Measurements from ENCODE around the gene GSG1L. TPM values are rescaled to one million over a fixed set of nuclear protein-coding genes. Genes with fewer than 3 reads are reported as not detected.

GSG1L gene
- total RNA-seq, 1 donor from 2014 or later, result not detected

DNA sequence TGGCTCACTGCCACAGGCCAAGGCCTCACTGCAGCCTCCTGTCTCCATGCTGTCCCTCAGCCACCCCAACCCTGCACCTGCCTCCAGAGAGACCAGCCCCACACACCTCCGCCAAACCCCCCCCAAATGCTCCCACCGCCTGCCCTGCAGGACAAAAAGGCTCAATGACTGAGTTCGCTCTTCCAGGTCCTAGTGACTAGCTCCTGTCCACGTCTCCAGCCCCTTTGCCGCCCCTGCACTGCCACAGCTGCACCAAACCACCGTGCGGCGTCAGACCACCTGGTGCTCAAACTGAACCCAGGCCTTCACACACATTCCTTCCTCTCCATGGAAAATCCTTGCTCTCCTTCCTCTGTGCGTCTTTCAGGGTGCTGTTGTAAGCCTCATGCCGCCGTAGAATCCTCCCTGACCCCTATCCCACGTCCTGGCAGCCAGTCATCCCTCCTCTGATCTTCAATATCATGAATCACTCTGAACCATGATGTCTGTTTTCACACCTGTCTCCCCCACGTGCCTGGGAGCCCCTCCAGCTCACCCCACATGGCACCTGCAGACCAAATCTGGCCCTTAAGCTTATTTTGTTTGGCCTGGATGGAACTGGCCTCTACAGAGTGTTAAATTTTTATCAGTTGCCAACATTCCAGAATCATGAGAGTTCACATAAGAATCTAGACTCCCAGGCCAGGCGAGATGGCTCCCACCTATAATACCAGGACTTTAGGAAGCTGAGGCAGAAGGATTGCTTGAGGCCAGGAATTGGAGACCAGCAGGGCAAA is 4.3 kb upstream of the GSG1L start:
- no peaks in the 10 kb centered on the region for H3K4me1 Mint-ChIP-seq (ENCODE audit: low read depth)
- DNase-seq (ENCODE audit: low spot score), result no peak
- peaks cover 20% of the 10 kb centered on the region for H3K27me3 Mint-ChIP-seq (ENCODE audit: insufficient read depth)
- H3K27ac Mint-ChIP-seq, result no peak overlapping the region
- no peaks in the 10 kb centered on the region for H3K36me3 Mint-ChIP-seq (ENCODE audit: low read depth)
- H3K9me3 Mint-ChIP-seq, result no peaks in the 10 kb centered on the region
- no peak overlapping the region for H3K4me3 Mint-ChIP-seq
- intact Hi-C loops (cut with micrococcal nuclease), result no loop called here

DNA sequence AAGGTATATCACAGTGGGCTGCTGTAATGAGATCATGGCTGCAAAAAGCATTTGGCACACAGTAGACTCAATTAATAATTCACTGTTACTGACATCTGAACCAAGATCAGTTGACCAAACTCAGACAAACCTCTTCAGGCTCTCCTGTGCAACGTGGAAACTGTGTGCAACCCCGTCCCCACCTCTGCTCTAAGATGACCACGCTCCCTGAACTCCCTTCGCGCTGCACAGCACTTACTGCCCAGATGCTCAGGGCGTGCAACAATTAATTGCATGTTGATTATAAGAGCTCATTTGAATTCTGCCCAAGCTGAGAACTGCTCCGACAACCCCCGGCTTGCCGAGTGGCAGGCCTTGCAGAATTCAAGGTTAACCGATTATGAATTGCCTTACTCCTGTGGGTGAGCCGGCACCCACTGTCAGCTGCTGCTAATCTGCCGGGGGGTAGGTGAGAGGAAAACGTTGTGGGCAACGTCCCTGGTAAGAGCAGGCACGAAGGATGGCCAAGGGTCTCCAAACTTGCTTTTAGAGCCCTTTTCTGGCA is 1.3 kb upstream of the GSG1L start:
- DNase-seq (ENCODE audit: low spot score), result no peak
- no peaks in the 10 kb centered on the region for H3K36me3 Mint-ChIP-seq (ENCODE audit: low read depth)
- H3K4me3 Mint-ChIP-seq, result no peak overlapping the region
- H3K27me3 Mint-ChIP-seq (ENCODE audit: insufficient read depth), result peaks cover 35% of the 10 kb centered on the region
- H3K9me3 Mint-ChIP-seq, result no peaks in the 10 kb centered on the region
- intact Hi-C loops (cut with micrococcal nuclease), result no loop called here
- no peak overlapping the region for H3K27ac Mint-ChIP-seq
- H3K4me1 Mint-ChIP-seq (ENCODE audit: low read depth), result no peaks in the 10 kb centered on the region

DNA sequence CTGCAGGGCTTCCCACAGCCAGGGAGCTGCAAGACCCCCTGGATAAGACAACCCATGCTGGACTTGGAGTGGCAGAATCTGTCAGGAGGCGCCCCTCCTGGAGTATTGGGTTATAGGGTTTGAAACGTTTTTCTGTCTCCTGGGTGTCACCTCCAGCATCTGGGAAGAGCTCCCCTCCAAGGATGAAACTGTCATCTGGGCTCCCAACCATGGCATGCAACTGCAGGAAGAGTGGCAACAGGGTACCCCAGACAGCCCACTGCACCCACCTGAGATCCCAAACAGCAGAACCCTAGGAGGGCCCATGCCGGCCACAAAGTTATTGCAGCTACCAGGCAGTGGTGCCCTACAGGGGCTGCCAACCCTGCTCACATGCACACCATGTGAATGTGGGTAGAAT is 636 bp upstream of the GSG1L start:
- H3K4me3 Mint-ChIP-seq, result no peak overlapping the region
- no peaks in the 10 kb centered on the region for H3K9me3 Mint-ChIP-seq
- no peak overlapping the region for H3K27ac Mint-ChIP-seq
- intact Hi-C loops (cut with micrococcal nuclease), result no loop called here
- DNase-seq (ENCODE audit: low spot score), result no peak
- H3K36me3 Mint-ChIP-seq (ENCODE audit: low read depth), result no peaks in the 10 kb centered on the region
- peaks cover 41% of the 10 kb centered on the region for H3K27me3 Mint-ChIP-seq (ENCODE audit: insufficient read depth)
- no peaks in the 10 kb centered on the region for H3K4me1 Mint-ChIP-seq (ENCODE audit: low read depth)

DNA sequence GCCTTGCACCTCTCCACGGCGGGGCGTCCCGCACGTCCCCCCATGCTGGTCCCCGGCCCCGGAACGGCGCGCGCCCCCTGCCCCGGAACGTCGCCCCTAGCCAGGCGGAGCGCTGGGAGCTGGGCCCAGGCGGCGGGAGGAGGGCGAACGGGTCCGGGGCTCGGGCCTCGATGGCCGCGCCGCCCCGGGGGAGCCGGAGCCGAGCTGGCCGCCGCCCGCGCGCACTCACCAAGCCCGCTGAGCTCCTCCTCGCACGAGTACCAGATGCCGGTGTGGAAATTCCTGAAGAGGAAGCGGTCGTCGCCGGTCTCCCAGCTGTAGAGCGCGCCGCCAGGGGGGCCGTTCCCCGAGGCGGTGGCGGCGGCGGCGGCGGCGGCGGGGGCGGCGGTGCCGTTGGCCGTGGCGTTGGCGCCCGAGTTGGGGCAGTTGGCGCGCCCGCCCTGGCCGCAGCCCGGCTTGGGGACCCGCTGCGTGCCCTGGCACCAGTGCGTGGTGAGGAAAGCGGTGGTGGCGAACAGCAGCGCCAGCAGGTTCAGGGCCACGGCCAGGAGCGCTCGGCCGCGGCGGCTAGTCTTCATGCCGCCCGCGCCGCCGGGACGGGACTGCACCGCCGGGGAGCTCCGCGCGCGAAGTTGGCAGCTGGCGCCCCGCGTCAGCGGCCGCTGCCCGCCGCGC is 530 bp downstream of the GSG1L start:
- Mint-ChIP-seq H3K27me3 (ENCODE audit: insufficient read depth) (peaks cover 48% of the 10 kb centered on the region), H3K36me3 (ENCODE audit: low read depth) (no peaks in the 10 kb centered on the region), H3K9me3 (no peaks in the 10 kb centered on the region), H3K27ac (no peak overlapping the region), H3K4me3 (no peak overlapping the region), H3K4me1 (ENCODE audit: low read depth) (peaks cover 7% of the 10 kb centered on the region)
- DNase-seq (ENCODE audit: low spot score), result no peak
- intact Hi-C loops (cut with micrococcal nuclease), result no loop called here

DNA sequence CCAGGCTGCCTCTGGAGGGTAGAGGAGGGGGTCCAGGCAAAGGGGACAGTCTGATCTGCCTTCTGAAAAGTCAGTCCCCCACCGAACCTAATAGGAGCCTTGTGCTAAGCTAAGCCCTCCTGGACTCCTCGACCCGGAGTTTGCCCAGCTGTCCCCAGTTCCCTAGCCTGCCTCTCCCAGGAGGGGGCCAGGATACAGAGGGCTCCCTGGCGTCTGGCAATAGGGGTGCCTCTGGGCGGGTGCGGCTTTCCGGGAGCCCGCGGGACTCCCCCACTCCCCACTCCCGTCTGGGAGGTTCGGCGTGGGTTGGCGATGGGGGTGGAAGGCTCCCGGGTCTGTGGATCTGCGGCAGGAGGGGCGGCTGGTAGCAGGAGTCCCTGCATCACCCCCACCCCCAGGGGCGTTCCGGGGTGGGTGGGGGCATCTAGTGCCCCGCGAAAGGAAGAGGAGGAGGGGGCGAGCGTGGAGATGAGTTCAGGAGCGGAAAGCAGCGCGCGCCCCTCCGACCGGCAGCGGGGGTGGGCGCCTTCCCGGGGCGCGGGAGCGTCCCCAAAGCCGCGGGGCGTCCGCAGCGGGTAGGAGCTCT is 1.2 kb downstream of the GSG1L start:
- peaks cover 48% of the 10 kb centered on the region for H3K27me3 Mint-ChIP-seq (ENCODE audit: insufficient read depth)
- H3K4me3 Mint-ChIP-seq, result no peak overlapping the region
- no peak for DNase-seq (ENCODE audit: low spot score)
- peaks cover 7% of the 10 kb centered on the region for H3K4me1 Mint-ChIP-seq (ENCODE audit: low read depth)
- intact Hi-C loops (cut with micrococcal nuclease), result no loop called here
- no peaks in the 10 kb centered on the region for H3K36me3 Mint-ChIP-seq (ENCODE audit: low read depth)
- H3K27ac Mint-ChIP-seq, result no peak overlapping the region
- no peaks in the 10 kb centered on the region for H3K9me3 Mint-ChIP-seq

DNA sequence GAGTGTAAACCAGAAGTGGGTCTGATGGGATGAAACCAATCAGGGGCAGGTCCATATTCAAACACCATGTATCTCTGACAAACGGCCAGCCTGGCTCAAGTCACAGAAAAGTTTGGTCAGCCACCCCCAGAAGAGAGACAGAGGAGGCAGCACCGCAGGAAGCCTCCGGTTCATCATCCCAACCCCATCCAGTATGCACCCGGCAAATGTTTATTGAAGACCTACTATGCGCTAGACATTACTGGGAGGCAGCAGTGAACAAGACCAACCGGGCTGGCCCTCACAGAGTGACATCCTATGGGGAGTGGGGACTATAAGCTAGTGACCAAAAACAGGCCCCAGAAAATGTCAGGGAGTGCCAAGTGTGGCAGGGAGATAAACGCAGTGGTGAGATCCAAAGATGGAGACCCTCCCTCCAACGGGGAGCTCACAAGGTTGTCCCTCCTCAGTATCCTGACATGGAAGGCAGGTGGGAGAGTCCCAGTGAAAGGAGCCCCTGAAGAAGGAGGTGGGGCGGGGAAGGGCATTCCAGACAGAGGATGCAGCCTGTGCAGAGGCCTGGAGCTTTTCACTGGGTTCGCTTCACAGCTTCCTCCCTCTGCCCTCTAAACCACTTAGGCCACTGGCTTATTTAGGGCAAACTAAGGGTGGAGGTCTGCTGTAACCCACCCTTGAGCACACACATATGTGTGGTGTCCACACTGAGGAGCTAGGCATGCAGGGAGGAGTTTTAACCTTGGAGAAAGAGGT is 2.0 kb downstream of the GSG1L start:
- peaks cover 53% of the 10 kb centered on the region for H3K27me3 Mint-ChIP-seq (ENCODE audit: insufficient read depth)
- peak overlapping the region; percentile 15 for H3K4me3 Mint-ChIP-seq
- H3K4me1 Mint-ChIP-seq (ENCODE audit: low read depth), result peaks cover 7% of the 10 kb centered on the region
- intact Hi-C loops (cut with micrococcal nuclease), result no loop called here
- no peak overlapping the region for H3K27ac Mint-ChIP-seq
- no peaks in the 10 kb centered on the region for H3K9me3 Mint-ChIP-seq
- no peak for DNase-seq (ENCODE audit: low spot score)
- no peaks in the 10 kb centered on the region for H3K36me3 Mint-ChIP-seq (ENCODE audit: low read depth)

DNA sequence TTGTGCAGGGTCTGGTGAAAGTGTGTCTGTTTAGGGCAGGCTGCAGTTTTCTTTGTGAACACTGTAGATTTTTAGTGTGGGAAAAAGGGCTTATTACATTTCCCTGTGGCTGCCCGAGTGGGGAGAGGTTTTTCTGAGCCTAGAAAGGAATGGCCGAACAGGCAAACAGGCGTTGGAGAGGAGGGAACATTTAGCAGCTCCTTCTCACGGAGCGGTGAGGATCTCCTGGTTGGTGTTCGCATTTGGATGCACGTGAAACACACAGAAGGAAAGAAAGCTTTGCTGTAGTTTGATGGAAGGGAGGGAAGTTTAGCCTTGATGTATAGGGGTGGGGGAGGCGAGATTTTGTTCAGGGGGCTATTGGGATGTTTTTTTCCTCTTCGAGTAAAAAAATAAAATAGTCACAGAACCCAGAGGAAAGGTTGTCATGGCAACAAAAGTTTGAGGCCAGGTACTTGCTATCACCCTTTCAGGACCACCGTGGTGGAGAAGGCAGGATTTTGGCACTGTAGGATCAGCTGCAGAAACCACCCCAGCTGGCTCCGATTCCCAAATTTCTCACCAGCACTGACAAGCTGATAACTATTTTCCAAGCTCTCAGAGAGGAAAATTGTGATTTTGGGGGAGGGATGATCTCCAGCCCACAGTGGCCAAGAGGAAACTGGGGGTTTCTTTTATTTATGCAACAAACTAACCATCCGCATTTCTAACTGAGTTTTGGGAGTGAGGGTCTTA is 3.5 kb downstream of the GSG1L start:
- Mint-ChIP-seq H3K9me3 (no peaks in the 10 kb centered on the region), H3K4me3 (no peak overlapping the region)
- intact Hi-C loops (cut with micrococcal nuclease), result no loop called here

DNA sequence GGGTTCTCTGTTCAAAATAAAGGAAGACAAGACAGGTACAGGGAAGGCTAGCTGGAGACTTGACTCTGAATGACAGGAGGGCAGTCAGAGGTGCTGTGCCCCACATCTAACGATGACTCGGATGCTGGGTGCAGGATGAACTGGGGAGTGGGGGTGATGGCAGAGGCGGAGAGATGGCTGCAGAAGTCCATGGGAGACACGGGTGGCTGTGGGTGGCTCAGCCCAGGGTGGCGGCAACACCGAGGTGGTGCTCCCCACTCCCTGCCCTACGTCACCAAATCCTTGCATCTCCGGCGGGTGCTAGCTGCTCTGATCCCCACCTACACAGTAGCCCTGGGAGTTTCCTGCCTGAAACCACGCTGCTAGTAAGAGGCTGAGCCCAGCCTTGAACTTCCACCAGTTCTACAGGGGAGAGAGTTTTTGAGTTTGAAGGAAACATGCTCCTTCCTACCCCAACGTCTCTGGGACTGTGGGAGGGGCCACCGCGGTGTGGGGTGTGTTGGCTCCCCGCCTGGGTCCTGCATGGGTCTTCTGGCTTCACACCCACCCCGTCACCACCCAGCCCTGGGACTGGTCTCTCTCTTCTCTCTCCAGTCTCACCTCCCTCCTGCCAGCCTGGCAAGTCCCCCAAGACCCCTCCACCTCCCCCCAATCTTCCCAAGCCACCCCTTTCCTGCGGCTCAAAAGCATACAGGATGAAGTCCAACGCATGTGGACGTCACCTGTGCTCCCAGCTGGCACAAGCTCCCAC is 4.5 kb downstream of the GSG1L start:
- intact Hi-C loops (cut with micrococcal nuclease), result no loop called here

More for the DNA sequence above, 3.5 kb downstream of the GSG1L start:
- Mint-ChIP-seq H3K36me3 (ENCODE audit: low read depth) (no peaks in the 10 kb centered on the region), H3K27ac (no peak overlapping the region), H3K4me1 (ENCODE audit: low read depth) (peaks cover 7% of the 10 kb centered on the region), H3K27me3 (ENCODE audit: insufficient read depth) (peaks cover 50% of the 10 kb centered on the region)
- no peak for DNase-seq (ENCODE audit: low spot score)

DNA sequence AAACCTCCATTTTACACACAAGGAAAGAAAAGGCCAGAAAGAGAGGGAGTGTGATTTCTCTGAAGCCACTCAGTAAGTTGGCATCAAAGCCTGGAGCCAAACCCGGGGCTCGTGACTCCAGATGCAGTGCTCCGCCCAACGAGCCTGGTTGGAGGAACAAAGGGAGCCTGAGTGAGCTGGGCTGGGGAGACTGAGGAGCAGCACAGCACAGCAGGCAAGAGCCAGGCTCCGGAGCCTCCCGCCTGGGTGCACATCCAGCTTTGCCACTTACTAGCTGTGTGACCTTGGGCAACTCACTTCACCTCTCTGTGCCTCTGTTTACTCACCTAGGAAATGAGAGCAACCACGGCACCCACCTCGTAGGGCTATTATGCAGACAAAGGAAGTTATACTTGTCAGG is 5.6 kb downstream of the GSG1L start:
- Mint-ChIP-seq H3K4me3 (no peak overlapping the region), H3K36me3 (ENCODE audit: low read depth) (no peaks in the 10 kb centered on the region), H3K4me1 (ENCODE audit: low read depth) (peaks cover 7% of the 10 kb centered on the region), H3K27me3 (ENCODE audit: insufficient read depth) (peaks cover 38% of the 10 kb centered on the region), H3K27ac (no peak overlapping the region), H3K9me3 (no peaks in the 10 kb centered on the region)
- intact Hi-C loops (cut with micrococcal nuclease), result no loop called here
- DNase-seq (ENCODE audit: low spot score), result no peak

More for the DNA sequence above, 4.5 kb downstream of the GSG1L start:
- no peaks in the 10 kb centered on the region for H3K36me3 Mint-ChIP-seq (ENCODE audit: low read depth)
- no peak for DNase-seq (ENCODE audit: low spot score)
- H3K4me3 Mint-ChIP-seq, result no peak overlapping the region
- no peak overlapping the region for H3K27ac Mint-ChIP-seq
- H3K27me3 Mint-ChIP-seq (ENCODE audit: insufficient read depth), result peaks cover 40% of the 10 kb centered on the region
- H3K4me1 Mint-ChIP-seq (ENCODE audit: low read depth), result peaks cover 7% of the 10 kb centered on the region
- no peaks in the 10 kb centered on the region for H3K9me3 Mint-ChIP-seq

DNA sequence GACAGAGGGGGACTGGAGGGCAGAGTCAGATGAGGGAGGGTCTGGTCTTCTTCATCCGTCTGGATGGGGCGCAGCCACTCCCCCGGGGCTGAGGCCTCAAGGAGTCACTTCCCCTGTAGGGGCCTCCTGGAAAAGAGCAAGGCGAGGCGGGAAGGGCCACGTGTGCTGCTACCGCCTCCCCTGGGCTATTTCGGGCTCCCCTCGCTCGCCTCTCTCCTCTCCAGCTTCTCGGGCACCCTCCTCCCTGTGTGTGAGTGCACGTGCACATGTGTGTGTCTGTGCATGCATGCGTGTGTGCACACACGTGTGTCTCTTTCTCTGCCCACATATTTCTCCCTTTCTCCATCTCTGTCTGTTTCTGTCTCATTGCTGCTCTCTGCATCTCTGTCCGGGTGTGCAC is 10.1 kb downstream of the GSG1L start:
- no peaks in the 10 kb centered on the region for H3K36me3 Mint-ChIP-seq (ENCODE audit: low read depth)
- peaks cover 5% of the 10 kb centered on the region for H3K9me3 Mint-ChIP-seq
- H3K27me3 Mint-ChIP-seq (ENCODE audit: insufficient read depth), result peaks cover 9% of the 10 kb centered on the region

DNA sequence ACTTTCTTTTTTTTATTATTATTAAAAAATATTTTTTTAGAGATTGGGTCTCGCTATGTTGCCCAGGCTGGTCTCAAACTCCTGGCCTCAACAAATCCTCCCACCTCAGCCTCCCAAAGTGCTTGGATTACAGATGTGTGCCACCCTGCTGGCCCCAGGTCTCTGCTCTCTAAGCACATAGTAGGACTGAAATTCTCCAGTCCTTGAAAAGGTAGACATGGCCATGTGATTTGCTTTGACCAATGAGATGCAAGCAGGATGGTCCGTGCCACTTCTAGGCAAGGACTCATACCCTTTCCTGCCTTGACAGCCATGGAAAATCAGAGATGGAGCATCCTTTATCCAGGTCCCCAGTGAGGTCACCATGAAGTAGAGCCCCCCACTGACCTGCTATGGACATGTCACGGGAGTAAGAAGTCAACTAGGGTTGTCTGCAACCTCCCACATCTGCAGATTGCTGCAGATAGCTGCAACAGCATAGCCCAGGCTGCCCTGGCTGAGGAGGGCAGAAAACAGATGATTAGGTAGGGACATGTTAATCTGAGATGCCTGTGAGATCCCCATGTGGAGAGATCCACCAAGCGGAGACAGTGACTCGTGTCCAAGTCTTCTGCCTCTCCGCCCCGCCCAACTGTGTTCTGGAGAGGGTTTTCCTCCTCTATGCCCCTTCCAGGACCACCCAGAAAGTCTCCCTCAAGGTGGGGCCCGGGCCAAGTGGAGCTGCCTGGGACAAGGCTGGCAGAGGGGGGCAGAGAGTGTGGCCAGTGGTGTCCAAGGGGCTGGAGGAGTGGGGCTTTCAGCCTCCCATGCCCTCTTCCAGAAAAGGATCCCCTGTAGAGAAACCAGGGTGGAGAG is 11.0 kb downstream of the GSG1L start:
- H3K4me1 Mint-ChIP-seq (ENCODE audit: low read depth), result no peaks in the 10 kb centered on the region
- no peak for DNase-seq (ENCODE audit: low spot score)
- H3K27ac Mint-ChIP-seq, result no peak overlapping the region
- intact Hi-C loops (cut with micrococcal nuclease), result no loop called here
- H3K4me3 Mint-ChIP-seq, result no peak overlapping the region
- no peaks in the 10 kb centered on the region for H3K36me3 Mint-ChIP-seq (ENCODE audit: low read depth)
- peaks cover 7% of the 10 kb centered on the region for H3K9me3 Mint-ChIP-seq
- H3K27me3 Mint-ChIP-seq (ENCODE audit: insufficient read depth), result peaks cover 7% of the 10 kb centered on the region

More for the DNA sequence above, 10.1 kb downstream of the GSG1L start:
- intact Hi-C loops (cut with micrococcal nuclease), result no loop called here
- Mint-ChIP-seq H3K27ac (no peak overlapping the region), H3K4me1 (ENCODE audit: low read depth) (peaks cover 1% of the 10 kb centered on the region), H3K4me3 (no peak overlapping the region)
- no peak for DNase-seq (ENCODE audit: low spot score)

All from activated T-helper 1 cell treated with anti-CD3 and anti-CD28 coated beads, Interleukin-12 subunit alpha, Interleukin-12 subunit beta, Interleukin-2, Interleukin-4 antibody, amounts not matched to agents 30 ng/mL and 10 ng/mL and 1 ng/mL, durations not matched to agents 14 hours and 24 hours and 36 hours (primary cell).